H9 (cell line): ENCODE results near the gene AKNA. TPM values are rescaled to one million over a fixed set of nuclear protein-coding genes. Genes with fewer than 3 reads are reported as not detected.
"Not testable (repeated sequence)": the region's sequence is repeated elsewhere in the genome, so short reads cannot be mapped to it uniquely, and the experiment has no call there.

Source experiments
- DNase-seq: peaks from one replicate; pipeline ENCODE4 v3.0.0-alpha.2; 2017
- H2AFZ ChIP-seq: one replicate; pipeline ENCODE4 v1.6.1; 2013; ENCODE audit warnings: mild to moderate bottlenecking, low read length, control low read depth, moderate library complexity
- H2AK5ac ChIP-seq: 2 replicates; pipeline ENCODE4 v1.6.1; 2013; ENCODE audit warnings: low read length, control low read depth, mixed read lengths; ENCODE audit not compliant: insufficient read length
- H2BK120ac ChIP-seq: one replicate; pipeline ENCODE4 v1.6.1; 2013; ENCODE audit warnings: low read depth, mild to moderate bottlenecking, low read length, control low read depth, inconsistent platforms; ENCODE audit not compliant: poor library complexity, severe bottlenecking
- H2BK12ac ChIP-seq: 2 replicates; pipeline ENCODE4 v1.6.1; 2013; ENCODE audit warnings: low read length, control low read depth, mixed read lengths, low read depth; ENCODE audit not compliant: insufficient read length
- H2BK15ac ChIP-seq: 2 replicates; pipeline ENCODE4 v1.6.1; 2013; ENCODE audit warnings: low read depth, low read length, control low read depth
- H2BK20ac ChIP-seq: one replicate; pipeline ENCODE4 v1.6.1; 2013; ENCODE audit warnings: low read depth, mild to moderate bottlenecking, low read length, control low read depth, inconsistent platforms; ENCODE audit not compliant: poor library complexity, severe bottlenecking
- H2BK5ac ChIP-seq: 2 replicates; pipeline ENCODE4 v1.6.1; 2013; ENCODE audit warnings: low read length, control low read depth, mixed read lengths; ENCODE audit not compliant: insufficient read length
- H3K14ac ChIP-seq: 2 replicates; pipeline ENCODE4 v1.6.1; 2013; ENCODE audit warnings: low read length, control low read depth; ENCODE audit not compliant: insufficient read depth
- H3K18ac ChIP-seq: 2 replicates; pipeline ENCODE4 v1.6.1; 2013; ENCODE audit warnings: low read depth, mild to moderate bottlenecking, mixed read lengths, low read length, control low read depth; ENCODE audit not compliant: insufficient read length
- H3K23ac ChIP-seq: 2 replicates; pipeline ENCODE4 v1.6.1; 2013; ENCODE audit warnings: low read length, control low read depth, mixed read lengths, low read depth; ENCODE audit not compliant: insufficient read length
- H3K23me2 ChIP-seq: 2 replicates; pipeline ENCODE4 v1.6.1; 2013; ENCODE audit warnings: low read depth, mild to moderate bottlenecking, mixed read lengths, low read length, control low read depth; ENCODE audit not compliant: insufficient read length, poor library complexity, severe bottlenecking
- H3K27ac ChIP-seq: 2 replicates; pipeline ENCODE4 v1.5.1; 2013; ENCODE audit warnings: low read length, control low read depth, mixed read lengths, low read depth; ENCODE audit not compliant: insufficient read length
- H3K27me3 ChIP-seq: 2 replicates; pipeline ENCODE4 v1.6.1; 2013; ENCODE audit warnings: low read length, control low read depth, inconsistent platforms; ENCODE audit not compliant: insufficient read depth
- H3K4ac ChIP-seq: 2 replicates; pipeline ENCODE4 v1.6.1; 2013; ENCODE audit warnings: low read depth, mild to moderate bottlenecking, control low read depth, inconsistent platforms, low read length, moderate library complexity
- H3K4me1 ChIP-seq: 2 replicates; pipeline ENCODE4 v1.6.1; 2013; ENCODE audit warnings: low read length, control low read depth, inconsistent platforms; ENCODE audit not compliant: insufficient read depth
- H3K4me2 ChIP-seq: 2 replicates; pipeline ENCODE4 v1.6.1; 2013; ENCODE audit warnings: low read length, control low read depth, mixed read lengths; ENCODE audit not compliant: insufficient read length, insufficient read depth
- H3K56ac ChIP-seq: 2 replicates; pipeline ENCODE4 v1.6.1; 2013; ENCODE audit warnings: low read depth, mild to moderate bottlenecking, mixed read lengths, low read length, control low read depth; ENCODE audit not compliant: insufficient read length
- H3K79me1 ChIP-seq: 2 replicates; pipeline ENCODE4 v1.6.1; 2013; ENCODE audit warnings: low read depth, mild to moderate bottlenecking, moderate library complexity, low read length, control low read depth, inconsistent platforms; ENCODE audit not compliant: insufficient read depth, poor library complexity, severe bottlenecking
- H3K79me2 ChIP-seq: 2 replicates; pipeline ENCODE4 v1.6.1; 2013; ENCODE audit warnings: low read length, control low read depth, inconsistent platforms; ENCODE audit not compliant: insufficient read depth
- H3K9ac ChIP-seq: 2 replicates; pipeline ENCODE4 v1.6.1; 2013; ENCODE audit warnings: low read length, control low read depth, mixed read lengths; ENCODE audit not compliant: insufficient read length; ENCODE audit errors: extremely low read depth
- H3K9me3 ChIP-seq: one replicate; pipeline ENCODE4 v1.6.1; 2013; ENCODE audit warnings: low read depth, low read length, inconsistent platforms; ENCODE audit not compliant: control insufficient read depth
- H3T11ph ChIP-seq: one replicate; pipeline ENCODE4 v1.6.1; 2013; ENCODE audit warnings: mild to moderate bottlenecking, low read length, control low read depth, inconsistent platforms
- H4K20me1 ChIP-seq: one replicate; pipeline ENCODE4 v1.6.1; 2013; ENCODE audit not compliant: control insufficient read depth, insufficient read length, insufficient read depth
- H4K5ac ChIP-seq: 2 replicates; pipeline ENCODE4 v1.6.1; 2013; ENCODE audit warnings: low read depth, mild to moderate bottlenecking, mixed read lengths, low read length, control low read depth; ENCODE audit not compliant: insufficient read length
- H4K8ac ChIP-seq: replicated peaks from 2 replicates; pipeline ENCODE4 v1.6.1; 2013; ENCODE audit warnings: low read length, control low read depth, mixed read lengths, low read depth; ENCODE audit not compliant: insufficient read length
- H4K91ac ChIP-seq: 2 replicates; pipeline ENCODE4 v1.6.1; 2013; ENCODE audit warnings: low read depth, mild to moderate bottlenecking, moderate library complexity, mixed read lengths, low read length, control low read depth; ENCODE audit not compliant: insufficient read length
- H3K27ac Mint-ChIP-seq, 3 experiments: 2 replicates in 2 of 3; 3 replicates in 1 of 3; pipeline ENCODE4 v1.8.0; 2020 to 2021; ENCODE audit warnings: mixed read lengths in 3 of 3, mild to moderate bottlenecking in 1 of 3, moderate library complexity in 1 of 3
- H3K27me3 Mint-ChIP-seq: 2 replicates; pipeline ENCODE4 v1.8.0; 2021; ENCODE audit warnings: low read depth, mild to moderate bottlenecking, moderate library complexity, mixed read lengths
- H3K36me3 Mint-ChIP-seq, 3 experiments: 2 replicates in 2 of 3; 3 replicates in 1 of 3; pipeline ENCODE4 v1.8.0; 2020 to 2021; ENCODE audit warnings: low read depth in 3 of 3, mixed read lengths in 3 of 3; ENCODE audit not compliant: insufficient read depth in 1 of 3
- H3K4me1 Mint-ChIP-seq, 2 experiments: 2 replicates each; pipeline ENCODE4 v1.8.0; 2020; ENCODE audit warnings: mixed read lengths in 2 of 2
- H3K4me3 Mint-ChIP-seq, 2 experiments: 2 replicates in 1 of 2; 3 replicates in 1 of 2; pipeline ENCODE4 v1.8.0; 2020 to 2021; ENCODE audit warnings: mild to moderate bottlenecking in 2 of 2, mixed read lengths in 2 of 2, moderate library complexity in 1 of 2
- H3K9me3 Mint-ChIP-seq, 2 experiments: 2 replicates in 1 of 2; 3 replicates in 1 of 2; pipeline ENCODE4 v1.8.0; 2020; ENCODE audit warnings: mild to moderate bottlenecking in 2 of 2, mixed read lengths in 2 of 2, moderate library complexity in 1 of 2
- WGBS: extraction: QIAGEN DNeasy Blood & Tissue Kit; methylation state at CpG from one replicate; pipeline ENCODE4 v1.1.7; 2013; ENCODE audit warnings: missing lambda C conversion rate, low lambda C conversion rate, mixed read lengths; ENCODE audit not compliant: insufficient read length; ENCODE audit errors: extremely low coverage; 5-methylcytosine and 5-hydroxymethylcytosine counted together
- total RNA-seq: library from RNA; stranded (reverse); gene quantifications from 2 replicates; pipeline ENCODE4 v1.2.1, GENCODE V29; 2021

Gene AKNA
- total RNA-seq, 1 experiment from 2014 or later = 19.7 TPM

DNA sequence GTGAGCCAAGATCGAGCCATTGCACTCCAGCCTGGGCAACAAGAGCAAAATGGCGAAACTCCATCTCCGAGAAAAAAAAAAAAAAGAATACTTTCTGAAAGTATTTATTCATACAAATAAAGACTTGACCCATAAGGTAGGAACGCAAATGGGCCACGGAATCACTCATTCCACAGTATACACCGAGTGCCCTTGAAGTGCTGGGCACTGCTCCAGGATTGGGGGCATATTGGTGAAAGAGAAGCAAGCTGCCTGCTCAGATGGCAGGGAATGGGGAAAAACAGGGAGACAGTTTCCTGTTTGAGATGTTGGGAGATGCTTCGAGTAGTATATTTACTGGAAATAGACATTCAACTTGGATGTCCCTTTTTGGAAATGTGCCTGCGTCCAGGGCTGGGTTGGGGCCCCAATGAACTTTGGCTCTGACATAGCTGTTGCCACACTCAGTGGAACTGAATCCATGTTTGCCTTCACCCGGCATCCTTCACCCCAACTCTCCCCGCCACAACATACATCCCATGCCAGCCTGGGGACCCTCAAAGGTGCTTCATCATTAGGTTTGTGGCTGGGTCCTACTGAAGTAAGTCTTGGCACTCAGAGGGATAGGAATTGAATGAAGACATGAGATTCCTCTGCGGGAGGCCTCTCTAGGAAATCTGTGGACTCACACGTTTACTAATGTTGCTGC, 58.7 kb downstream of the AKNA start:
- not testable (repeated sequence) for H2BK5ac ChIP-seq, H3K18ac ChIP-seq, H3K4me1 ChIP-seq, H3K36me3 Mint-ChIP-seq, H4K20me1 ChIP-seq, H2AFZ ChIP-seq, H3K14ac ChIP-seq, H2BK15ac ChIP-seq, H2BK20ac ChIP-seq, H3K27ac Mint-ChIP-seq, H3T11ph ChIP-seq, H3K27me3 ChIP-seq, H3K79me2 ChIP-seq, H3K4me3 Mint-ChIP-seq, H4K91ac ChIP-seq, H3K9me3 ChIP-seq, H3K4me1 Mint-ChIP-seq, H3K4ac ChIP-seq, H3K27me3 Mint-ChIP-seq, H3K9me3 Mint-ChIP-seq, H3K9ac ChIP-seq, H4K8ac ChIP-seq, H3K4me2 ChIP-seq, DNase-seq, H3K23ac ChIP-seq, H2AK5ac ChIP-seq, H4K5ac ChIP-seq, H3K27ac ChIP-seq, H2BK120ac ChIP-seq, H2BK12ac ChIP-seq, H3K23me2 ChIP-seq, H3K56ac ChIP-seq, H3K79me1 ChIP-seq
- WGBS = no CpG with 5 or more reads among the region's 12 CpGs

GRCh38 chr9:114328357-114328820, 59.4 kb downstream of the AKNA start:
- H3K4me1 ChIP-seq, H3K79me2 ChIP-seq, H3K9me3 Mint-ChIP-seq, H3K4me2 ChIP-seq, H2AK5ac ChIP-seq, H3K36me3 Mint-ChIP-seq, H3K27me3 Mint-ChIP-seq, H4K8ac ChIP-seq, H3K9ac ChIP-seq, H3K18ac ChIP-seq, H3K4ac ChIP-seq, H3K27ac ChIP-seq, H2BK120ac ChIP-seq, H2BK5ac ChIP-seq, H4K20me1 ChIP-seq, H2BK20ac ChIP-seq, H3T11ph ChIP-seq, H3K9me3 ChIP-seq, H3K4me1 Mint-ChIP-seq, H2AFZ ChIP-seq, H3K27ac Mint-ChIP-seq, H3K14ac ChIP-seq, H4K5ac ChIP-seq, H3K56ac ChIP-seq, H3K27me3 ChIP-seq, H2BK15ac ChIP-seq, H3K79me1 ChIP-seq, H3K23ac ChIP-seq, H4K91ac ChIP-seq, H3K4me3 Mint-ChIP-seq, H2BK12ac ChIP-seq, H3K23me2 ChIP-seq: not testable (repeated sequence)
- WGBS = no CpG with 5 or more reads among the region's 10 CpGs
- peak; percentile 52 for DNase-seq
